Measurements from ENCODE around the gene SERPINB1.

The SERPINB1 gene

GRCh38 chr6:2796861-2797260 is 44.8 kb downstream of the SERPINB1 start:
- ChIA-PET CTCF (interaction anchor here (1.0 to 1.8 kb wide), 3 partner anchors 43 to 133 kb away, joined by 3 to 5 read pairs (median 3); no protein-coding TSS in a partner anchor), POLR2A (no interaction called here)
- DNase-seq (ENCODE audit: low read depth, low spot score) = no peak
- no peak for TF ChIP-seq CTCF (IDR thresholded peaks at IDR 0.05; ENCODE audit: insufficient read depth, low read length, missing control alignments)
- no peak overlapping the region for H3K4me3 ChIP-seq (ENCODE audit: low read depth, low read length)

GRCh38 chr6:2795956-2796355 is 45.7 kb downstream of the SERPINB1 start:
- CTCF ChIA-PET = interaction anchor here (1.1 to 1.8 kb wide), 2 partner anchors 43 to 50 kb away, joined by 5 read pairs; no protein-coding TSS in a partner anchor
- no peak for DNase-seq (ENCODE audit: low read depth, low spot score)
- TF ChIP-seq CTCF (IDR thresholded peaks at IDR 0.05; ENCODE audit: insufficient read depth, low read length, missing control alignments) = no peak
- H3K4me3 ChIP-seq (ENCODE audit: low read depth, low read length) = no peak overlapping the region
- POLR2A ChIA-PET = no interaction called here

GRCh38 chr6:2795162-2795561 is 46.5 kb downstream of the SERPINB1 start:
- DNase-seq (ENCODE audit: low read depth, low spot score) = no peak
- ChIA-PET POLR2A (no interaction called here), CTCF (interaction anchor here (1.1 to 5.9 kb wide), 2 partner anchors 51 to 138 kb away, joined by 5 to 114 read pairs; no protein-coding TSS in a partner anchor)
- TF ChIP-seq CTCF (IDR thresholded peaks at IDR 0.05; ENCODE audit: insufficient read depth, low read length, missing control alignments) = no peak
- no peak overlapping the region for H3K4me3 ChIP-seq (ENCODE audit: low read depth, low read length)

DNA sequence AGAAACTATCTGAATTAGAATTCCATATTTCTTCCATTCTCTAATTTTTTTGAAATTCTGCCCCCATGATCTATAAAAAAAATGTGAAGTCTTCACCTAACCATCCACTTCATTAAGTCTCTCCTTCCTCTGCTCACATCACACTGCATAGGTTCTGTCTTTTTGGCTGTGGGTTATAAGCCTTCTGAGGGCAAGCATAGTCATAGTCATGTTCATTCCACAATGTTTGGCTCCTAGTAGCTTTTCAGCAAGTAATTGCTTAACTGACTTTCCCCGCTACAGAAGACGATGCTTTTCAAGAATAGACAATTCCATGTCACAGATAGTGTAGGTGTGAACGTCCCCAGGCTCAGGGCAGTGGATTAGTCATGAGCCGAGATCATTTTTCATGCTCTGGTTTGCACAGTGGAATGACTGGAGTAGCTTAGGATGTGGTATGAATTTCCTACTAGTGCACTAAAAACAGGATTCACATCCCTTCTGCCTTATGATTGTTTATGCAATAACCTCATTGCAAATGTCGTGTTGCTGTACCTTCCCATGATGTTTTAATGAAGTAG is 47.4 kb downstream of the SERPINB1 start:
- no peak for TF ChIP-seq CTCF (IDR thresholded peaks at IDR 0.05; ENCODE audit: insufficient read depth, low read length, missing control alignments)
- no peak overlapping the region for H3K4me3 ChIP-seq (ENCODE audit: low read depth, low read length)
- no peak for DNase-seq (ENCODE audit: low read depth, low spot score)
- POLR2A ChIA-PET = no interaction called here
- CTCF ChIA-PET = interaction anchor here (1.3 to 6.1 kb wide), 5 partner anchors 47 to 158 kb away, joined by 4 to 114 read pairs (median 11); partner anchors contain the start of gene SERPINB1

- ChIA-PET POLR2A (no interaction called here), CTCF (interaction anchor here (0.7 to 6.1 kb wide), 7 partner anchors 23 to 159 kb away, joined by 3 to 114 read pairs (median 6); partner anchors contain the start of gene SERPINB1)
- H3K4me3 ChIP-seq (ENCODE audit: low read depth, low read length) = no peak overlapping the region
- TF ChIP-seq CTCF (IDR thresholded peaks at IDR 0.05; ENCODE audit: insufficient read depth, low read length, missing control alignments) = no peak
- DNase-seq (ENCODE audit: low read depth, low spot score) = no peak
Measured at GRCh38 chr6:2793534-2794151, 48.0 kb downstream of the SERPINB1 start.

- ChIA-PET CTCF (interaction anchor here (1.0 to 6.1 kb wide), 23 partner anchors 11 to 1197 kb away, joined by 3 to 114 read pairs (median 8); partner anchors contain the start of gene SERPINB1), POLR2A (no interaction called here)
- DNase-seq (ENCODE audit: low read depth, low spot score) = no peak
- no peak overlapping the region for H3K4me3 ChIP-seq (ENCODE audit: low read depth, low read length)
- TF ChIP-seq CTCF (IDR thresholded peaks at IDR 0.05; ENCODE audit: insufficient read depth, low read length, missing control alignments) = no peak
Measured at GRCh38 chr6:2792330-2793110, 49.1 kb downstream of the SERPINB1 start.
